HUES48 (cell line): ENCODE measurements around the gene HDAC7.

Experiments used
- H3K27ac ChIP-seq: one replicate; pipeline ENCODE4 v1.7.0; 2013; ENCODE audit warnings: low read depth, low read length, inconsistent platforms
- H3K27me3 ChIP-seq: 2 replicates; pipeline ENCODE4 v1.6.1; 2013; ENCODE audit warnings: mild to moderate bottlenecking, low read length; ENCODE audit not compliant: control insufficient read depth, insufficient read depth
- H3K36me3 ChIP-seq: 2 replicates; pipeline ENCODE4 v1.6.1; 2013; ENCODE audit warnings: low read length; ENCODE audit not compliant: control insufficient read depth, insufficient read depth
- H3K4me1 ChIP-seq: 2 replicates; pipeline ENCODE4 v1.6.1; 2013; ENCODE audit warnings: mild to moderate bottlenecking, low read length; ENCODE audit not compliant: control insufficient read depth, insufficient read depth
- H3K4me3 ChIP-seq: 2 replicates; pipeline ENCODE4 v1.5.1; 2013; ENCODE audit warnings: mild to moderate bottlenecking, low read depth, low read length
- H3K9ac ChIP-seq: 2 replicates; pipeline ENCODE4 v1.6.1; 2013; ENCODE audit warnings: mild to moderate bottlenecking, low read depth, low read length, moderate library complexity
- H3K9me3 ChIP-seq: 2 replicates; pipeline ENCODE4 v1.6.1; 2013; ENCODE audit warnings: low read length; ENCODE audit not compliant: control insufficient read depth, insufficient read depth

Gene HDAC7

DNA sequence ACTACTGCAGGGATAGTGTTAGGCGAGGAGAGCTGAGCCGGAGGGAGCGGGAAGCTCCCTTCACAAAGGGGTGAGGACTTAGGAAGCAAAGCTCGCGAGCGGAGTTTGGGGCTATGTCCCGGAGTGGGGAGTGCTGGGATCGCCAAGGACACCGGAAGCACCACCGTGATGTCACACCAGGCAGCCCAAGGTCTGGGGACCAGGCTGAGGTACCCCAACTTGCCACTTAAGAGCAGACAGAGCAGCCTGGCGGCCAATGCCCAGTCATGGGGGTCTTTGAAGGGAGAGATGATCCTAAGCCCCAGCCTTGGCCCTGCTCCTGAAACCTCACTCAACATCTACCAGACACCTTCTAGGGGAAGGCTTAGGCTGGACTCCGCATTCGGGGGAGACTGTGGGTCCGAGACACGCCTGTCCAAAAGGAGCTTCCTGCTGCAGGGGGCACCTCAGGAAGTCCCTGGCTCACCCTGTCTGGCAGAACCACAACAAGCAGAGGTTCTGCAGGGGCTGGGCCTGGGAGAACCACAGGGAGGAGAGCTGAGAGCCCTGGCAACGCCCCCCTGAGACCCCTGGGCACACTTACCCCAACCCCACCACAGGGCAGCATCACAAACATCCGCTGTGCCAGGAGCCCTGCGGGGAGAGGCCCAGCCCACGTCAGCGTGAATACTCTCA lies 28.9 kb downstream of the HDAC7 start:
- H3K4me3 ChIP-seq, result no peak overlapping the region
- H3K27ac ChIP-seq, result no peak overlapping the region
- no peak overlapping the region for H3K9ac ChIP-seq
- H3K9me3 ChIP-seq, result no peaks in the 10 kb centered on the region
- no peaks in the 10 kb centered on the region for H3K4me1 ChIP-seq
- H3K27me3 ChIP-seq, result no peaks in the 10 kb centered on the region
- peaks cover 90% of the 10 kb centered on the region for H3K36me3 ChIP-seq

DNA sequence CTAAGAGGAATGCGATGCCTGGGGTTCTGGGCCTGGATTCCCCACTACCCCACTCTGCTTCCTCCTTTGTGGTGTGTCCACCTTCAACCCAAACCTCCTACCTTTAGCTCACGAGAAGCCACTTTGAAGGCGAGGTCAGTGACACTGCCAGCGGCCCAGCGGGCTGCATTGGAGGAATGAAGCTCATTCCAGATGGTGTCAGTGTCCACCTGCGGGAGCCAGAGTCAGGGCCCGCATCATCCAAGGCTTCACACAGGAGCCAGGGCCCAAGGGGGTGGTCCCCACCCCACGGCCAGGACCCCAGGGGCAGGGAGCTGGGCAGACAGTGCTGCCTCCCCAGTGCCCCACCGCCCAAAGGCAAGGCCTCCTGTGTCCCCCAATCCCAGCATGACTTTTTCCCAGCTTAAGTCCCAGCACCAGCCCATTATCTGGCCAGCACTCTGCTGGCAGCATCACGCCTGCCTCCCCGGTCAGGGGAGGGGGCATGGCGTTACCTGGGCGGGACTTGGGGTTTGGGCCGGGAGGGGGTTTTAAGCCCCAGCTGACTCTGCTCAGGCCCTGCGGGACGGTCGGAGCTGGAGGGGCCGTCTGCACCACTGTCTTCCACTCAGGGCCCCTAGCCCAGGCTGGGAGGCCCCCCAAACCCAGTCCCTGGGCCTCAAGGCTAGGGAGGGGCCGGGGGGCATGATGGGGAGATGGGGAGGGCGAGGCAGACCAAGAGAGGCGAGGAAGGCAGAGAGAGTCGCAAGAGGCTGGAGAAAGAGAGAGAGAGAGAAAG lies 29.8 kb downstream of the HDAC7 start:
- H3K9ac ChIP-seq, result no peak overlapping the region
- H3K27me3 ChIP-seq, result no peaks in the 10 kb centered on the region
- H3K27ac ChIP-seq, result no peak overlapping the region
- H3K4me3 ChIP-seq, result no peak overlapping the region
- no peaks in the 10 kb centered on the region for H3K4me1 ChIP-seq
- no peaks in the 10 kb centered on the region for H3K9me3 ChIP-seq
- peaks cover 91% of the 10 kb centered on the region for H3K36me3 ChIP-seq

DNA sequence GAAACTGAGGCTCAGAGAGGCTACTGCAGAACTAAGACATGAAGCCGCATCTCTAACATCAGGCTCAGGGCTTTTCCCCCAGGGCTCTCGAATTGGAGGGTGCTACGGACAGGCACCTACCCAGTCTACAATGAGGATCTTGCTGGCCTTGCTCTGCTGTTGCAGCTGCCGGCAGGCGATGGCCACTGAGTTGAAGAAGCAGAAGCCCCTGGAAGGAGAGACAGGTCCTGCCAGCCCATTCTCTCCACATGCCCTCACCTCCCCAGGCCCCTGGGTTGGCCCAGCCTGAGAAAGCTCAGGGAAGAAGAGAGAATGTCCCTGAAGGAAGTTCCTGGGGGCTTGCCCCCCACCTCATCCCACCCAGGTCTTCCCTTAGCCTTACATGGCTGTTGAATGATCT lies 30.6 kb downstream of the HDAC7 start:
- no peak overlapping the region for H3K27ac ChIP-seq
- H3K27me3 ChIP-seq, result no peaks in the 10 kb centered on the region
- H3K36me3 ChIP-seq, result peaks cover 91% of the 10 kb centered on the region

DNA sequence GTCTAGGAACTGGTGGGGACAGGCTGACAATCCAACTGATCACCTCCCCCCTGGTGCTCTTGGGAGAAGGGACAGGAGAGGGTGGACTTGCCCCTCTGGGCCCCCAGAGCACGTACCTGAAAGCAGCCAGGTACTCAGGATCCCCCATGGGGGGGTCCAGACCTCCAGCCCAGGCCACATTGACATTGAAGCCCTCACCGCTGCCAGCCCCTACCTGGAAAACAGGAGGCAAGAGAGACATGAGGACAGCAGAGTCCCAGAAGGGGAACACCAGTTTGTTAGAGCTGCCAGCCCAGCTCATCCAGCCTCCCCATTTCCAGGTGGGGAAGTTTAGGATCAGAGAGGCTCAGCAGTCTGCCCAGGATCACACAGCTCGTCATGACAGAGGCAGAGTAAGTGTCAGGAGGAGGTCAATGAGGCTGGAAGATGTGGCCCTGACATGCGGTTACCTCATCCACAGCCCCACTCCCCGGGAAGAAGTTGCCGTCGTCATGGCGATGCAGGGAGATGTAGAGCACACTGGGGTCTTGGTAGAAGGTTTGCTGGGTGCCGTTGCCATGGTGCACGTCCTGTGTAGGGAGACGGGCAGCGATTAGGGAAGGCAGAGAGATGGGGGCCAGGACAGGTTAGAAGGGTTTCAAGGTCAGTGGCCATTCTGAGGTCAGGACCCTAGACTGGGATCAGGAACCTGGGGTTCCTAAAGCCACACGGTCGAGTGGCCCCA lies 31.9 kb downstream of the HDAC7 start:
- Histone ChIP-seq H3K9ac (no peak overlapping the region), H3K9me3 (no peaks in the 10 kb centered on the region), H3K4me3 (no peak overlapping the region), H3K4me1 (no peaks in the 10 kb centered on the region), H3K36me3 (peaks cover 92% of the 10 kb centered on the region), H3K27ac (no peak overlapping the region), H3K27me3 (no peaks in the 10 kb centered on the region)

More for the DNA sequence above, 30.6 kb downstream of the HDAC7 start:
- H3K9me3 ChIP-seq, result no peaks in the 10 kb centered on the region
- H3K4me1 ChIP-seq, result no peaks in the 10 kb centered on the region
- no peak overlapping the region for H3K4me3 ChIP-seq
- no peak overlapping the region for H3K9ac ChIP-seq

DNA sequence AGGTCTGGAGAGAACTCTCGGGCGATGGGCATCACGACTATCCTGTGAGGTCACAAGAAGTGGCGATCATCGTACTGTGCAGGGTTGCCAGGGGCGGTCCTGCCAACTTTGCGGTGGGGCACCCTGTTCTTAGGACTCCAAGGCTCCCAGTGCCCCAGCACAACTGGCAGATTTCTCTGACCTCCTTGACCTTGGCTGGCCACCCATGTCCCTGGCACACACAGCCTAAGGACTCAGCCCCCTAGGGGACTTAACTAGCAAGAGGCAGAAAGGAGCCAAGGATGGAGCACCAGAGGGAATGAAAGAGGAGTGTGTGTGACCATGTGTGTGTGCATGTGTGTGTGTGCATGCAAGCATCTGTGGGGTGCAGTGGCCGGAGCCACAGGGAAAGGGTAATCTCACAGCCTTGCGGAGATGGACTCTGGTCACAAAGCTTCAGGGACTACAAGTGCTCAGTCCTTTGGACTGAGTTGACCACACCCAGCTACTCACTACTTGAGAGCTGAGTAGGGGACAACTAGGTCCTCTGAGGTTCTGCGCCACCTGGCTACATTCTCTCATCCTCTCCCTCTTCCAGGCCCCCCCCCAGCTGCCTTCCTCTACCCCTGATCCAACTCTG lies 32.9 kb downstream of the HDAC7 start:
- Histone ChIP-seq H3K36me3 (peaks cover 95% of the 10 kb centered on the region), H3K27ac (no peak overlapping the region), H3K9me3 (no peaks in the 10 kb centered on the region)

DNA sequence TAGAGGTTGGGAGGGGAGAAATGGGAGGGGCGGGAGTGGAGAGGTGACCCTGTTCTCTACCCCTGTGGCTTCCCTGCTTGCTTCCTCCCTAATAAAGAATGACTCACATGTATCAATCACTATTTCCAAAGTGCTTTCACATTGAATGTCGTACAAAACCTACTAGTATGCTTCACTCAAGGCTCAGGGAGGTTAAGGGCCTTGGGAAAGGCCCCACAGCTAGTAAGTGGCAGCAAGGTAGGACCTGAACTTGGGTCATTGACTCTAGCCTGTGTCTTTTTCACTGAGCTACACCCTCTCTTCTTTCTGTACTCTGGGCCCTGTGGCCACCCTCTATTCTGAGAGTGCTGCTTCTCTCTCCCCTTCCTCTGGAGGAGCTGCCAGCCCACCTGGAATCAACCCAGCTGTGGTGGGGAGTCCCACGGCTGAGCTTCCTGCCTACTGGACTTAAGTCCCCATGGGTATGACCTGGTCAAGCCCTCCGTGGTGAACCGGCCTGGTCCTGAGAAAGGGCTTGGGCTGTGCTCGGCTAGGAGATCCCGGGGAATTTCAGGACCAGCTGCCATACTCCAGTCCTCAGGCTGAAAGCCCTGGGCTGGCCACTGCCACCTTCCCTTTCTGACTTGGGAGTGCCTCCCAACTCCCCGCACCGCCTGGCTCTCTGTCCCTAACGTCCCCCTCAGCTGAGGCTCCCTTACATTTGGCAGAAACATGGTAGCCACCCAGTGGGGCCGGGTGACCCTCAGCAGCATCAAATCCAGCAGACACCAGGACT lies 33.6 kb downstream of the HDAC7 start:
- peaks cover 93% of the 10 kb centered on the region for H3K36me3 ChIP-seq
- no peaks in the 10 kb centered on the region for H3K4me1 ChIP-seq
- H3K4me3 ChIP-seq, result no peak overlapping the region
- H3K27ac ChIP-seq, result no peak overlapping the region
- H3K27me3 ChIP-seq, result no peaks in the 10 kb centered on the region
- no peak overlapping the region for H3K9ac ChIP-seq
- no peaks in the 10 kb centered on the region for H3K9me3 ChIP-seq

More for the DNA sequence above, 32.9 kb downstream of the HDAC7 start:
- Histone ChIP-seq H3K9ac (no peak overlapping the region), H3K4me1 (no peaks in the 10 kb centered on the region), H3K4me3 (no peak overlapping the region), H3K27me3 (no peaks in the 10 kb centered on the region)

DNA sequence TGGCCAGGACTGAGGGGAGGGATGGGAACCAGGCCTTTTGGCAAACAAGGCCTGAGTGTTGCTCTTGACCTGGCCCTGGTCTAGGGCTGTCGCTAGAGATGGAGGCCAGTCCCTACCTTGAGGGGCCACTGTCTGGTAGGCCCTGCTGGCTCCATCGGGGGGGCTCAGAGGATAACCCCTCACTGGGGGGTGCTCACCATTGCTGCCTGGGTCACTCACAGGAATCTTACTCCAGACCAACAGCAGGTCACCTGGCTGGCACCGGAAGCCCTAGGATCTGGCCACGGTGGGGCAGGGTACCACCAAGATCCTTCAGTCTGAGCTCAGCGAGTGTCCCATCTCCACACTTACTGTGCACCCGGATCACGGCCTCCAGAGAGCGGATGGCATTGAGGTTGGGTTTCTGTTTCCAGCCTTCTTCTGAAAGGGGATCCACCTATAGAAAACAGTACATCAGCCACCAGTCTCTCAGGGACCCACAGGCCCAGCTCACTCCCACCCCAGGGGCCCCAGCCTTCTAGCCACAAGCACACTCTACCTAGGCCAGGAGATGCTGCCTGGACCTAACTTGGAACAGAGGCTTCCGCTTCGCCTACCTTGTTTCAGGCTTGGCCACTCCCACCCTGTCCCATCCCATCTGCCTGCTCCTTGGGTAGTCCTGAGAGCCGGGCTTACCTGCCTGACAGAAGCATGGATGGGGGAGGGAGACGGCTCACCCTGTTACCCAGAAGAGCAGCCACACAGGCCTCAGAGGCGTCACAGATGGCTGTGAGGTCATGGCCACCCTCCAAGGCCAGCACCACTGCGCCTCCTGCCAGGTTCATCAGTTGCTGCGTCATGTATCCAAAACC lies 34.4 kb downstream of the HDAC7 start:
- Histone ChIP-seq H3K4me1 (no peaks in the 10 kb centered on the region), H3K9ac (no peak overlapping the region), H3K9me3 (no peaks in the 10 kb centered on the region), H3K4me3 (no peak overlapping the region), H3K27ac (no peak overlapping the region), H3K27me3 (peaks cover under 1% of the 10 kb centered on the region; the same call in 1 of the 2 replicates), H3K36me3 (peaks cover 85% of the 10 kb centered on the region)

DNA sequence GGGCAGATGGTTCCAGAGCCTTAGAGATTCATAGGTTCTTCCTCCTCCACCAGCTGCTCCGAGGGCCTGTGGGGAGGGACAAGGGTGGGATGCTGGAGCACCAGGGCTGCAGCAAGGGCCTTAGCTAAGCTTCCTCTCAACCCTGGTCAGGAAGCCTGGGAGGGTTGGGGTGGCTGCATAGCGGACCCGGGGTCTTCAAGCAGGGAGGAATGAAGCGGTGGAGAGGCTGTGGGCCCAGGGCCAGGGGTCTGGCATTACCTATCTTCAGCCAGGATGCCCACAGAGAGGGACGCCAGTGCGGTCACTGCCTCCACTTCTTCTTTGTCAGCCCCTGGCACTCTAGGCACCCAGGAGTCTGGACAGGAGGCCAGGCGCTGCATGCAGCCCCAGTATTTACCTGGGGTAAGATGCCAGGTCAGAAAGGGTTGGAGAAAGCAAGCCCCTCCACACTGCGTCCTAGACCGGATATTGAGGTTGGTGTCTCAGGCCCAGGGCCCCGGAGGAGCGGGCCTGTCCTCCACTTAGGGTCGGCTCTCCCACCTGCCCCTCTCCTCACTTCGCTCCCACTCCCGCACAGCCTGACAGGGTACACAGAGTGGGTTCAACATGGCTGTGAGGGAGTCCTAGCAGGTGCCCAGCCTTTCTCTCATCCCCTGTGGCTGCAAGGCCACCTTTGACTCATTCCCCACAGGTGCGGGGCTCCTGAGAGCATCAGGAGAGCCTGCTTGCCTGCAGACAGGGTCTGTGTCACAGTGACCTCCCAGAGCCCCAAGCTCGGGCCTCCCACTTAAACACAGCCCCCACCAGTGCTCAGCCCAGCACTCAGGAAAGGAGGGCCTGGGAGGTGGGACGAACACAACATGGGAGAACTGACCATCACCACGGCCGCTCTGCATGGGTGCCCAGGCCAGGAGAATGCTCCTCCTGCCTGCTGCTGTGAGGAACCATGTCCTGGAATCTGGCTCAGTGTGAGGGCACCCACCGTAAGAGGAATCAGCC lies 35.6 kb downstream of the HDAC7 start:
- H3K4me3 ChIP-seq, result no peak overlapping the region
- no peak overlapping the region for H3K27ac ChIP-seq
- H3K27me3 ChIP-seq, result peaks cover 6% of the 10 kb centered on the region; the same call in 1 of the 2 replicates
- H3K36me3 ChIP-seq, result peaks cover 75% of the 10 kb centered on the region
- peaks cover 6% of the 10 kb centered on the region for H3K4me1 ChIP-seq
- no peaks in the 10 kb centered on the region for H3K9me3 ChIP-seq
- no peak overlapping the region for H3K9ac ChIP-seq
